Measurements from ENCODE around the gene GALNT9.
A peak's percentile ranks its signal among the peaks of the same experiment; 100 is the strongest.
"Not testable (repeated sequence)": the region's sequence is repeated elsewhere in the genome, so short reads cannot be mapped to it uniquely, and the experiment has no call there.

The GALNT9 gene

GRCh38 chr12:132358241-132359225 is 29.1 kb upstream of the GALNT9 start:
- not testable (repeated sequence) for DNase-seq

GRCh38 chr12:132357623-132358186 is 28.3 kb upstream of the GALNT9 start:
- DNase-seq = no peak

GRCh38 chr12:132356691-132357622 is 27.6 kb upstream of the GALNT9 start:
- peak; percentile 79 for DNase-seq

GRCh38 chr12:132355742-132356681 is 26.6 kb upstream of the GALNT9 start:
- DNase-seq = no peak

GRCh38 chr12:132354982-132355680 is 25.7 kb upstream of the GALNT9 start:
- no peak for DNase-seq

- DNase-seq = no peak
Observed at GRCh38 chr12:132354211-132354981, 25.0 kb upstream of the GALNT9 start.

- no peak for DNase-seq
Observed at GRCh38 chr12:132353811-132354210, 24.4 kb upstream of the GALNT9 start.

GRCh38 chr12:132352896-132353800 is 23.8 kb upstream of the GALNT9 start:
- DNase-seq = no peak

GRCh38 chr12:132351751-132352495 is 22.5 kb upstream of the GALNT9 start:
- no peak for DNase-seq

- no peak for DNase-seq
Observed at GRCh38 chr12:132349501-132350131, 20.2 kb upstream of the GALNT9 start.

- DNase-seq = no peak
Observed at GRCh38 chr12:132348176-132348575, 18.8 kb upstream of the GALNT9 start.

- no peak for DNase-seq
Observed at GRCh38 chr12:132347176-132347855, 17.9 kb upstream of the GALNT9 start.

- DNase-seq = no peak
Observed at GRCh38 chr12:132346471-132347175, 17.2 kb upstream of the GALNT9 start.

- no peak for DNase-seq
Observed at GRCh38 chr12:132345561-132346200, 16.3 kb upstream of the GALNT9 start.

- no peak for DNase-seq
Observed at GRCh38 chr12:132345126-132345525, 15.7 kb upstream of the GALNT9 start.

GRCh38 chr12:132344601-132345000 is 15.2 kb upstream of the GALNT9 start:
- no peak for DNase-seq

Measured in NCI-H1694 (cell line).